Left renal pelvis (tissue), 4 donors: ENCODE measurements around the gene MIEN1. TPM values are rescaled to one million over a fixed set of nuclear protein-coding genes. Genes with fewer than 3 reads are reported as not detected.
"Not testable (repeated sequence)": the region's sequence is repeated elsewhere in the genome, so short reads cannot be mapped to it uniquely, and the experiment has no call there.

Experiments used
- DNase-seq, 4 donors: peaks; one replicate each; pipeline ENCODE4 v3.0.0-alpha.2; 2013; ENCODE audit warnings: low read depth in 4 of 4, low spot score in 3 of 4
- polyA plus RNA-seq, 4 donors: library from polyadenylated mRNA; unstranded; fragments of 120-200 nt; gene quantifications; one replicate each; pipeline ENCODE4 v1.2.1, GENCODE V29; 2013; ENCODE audit not compliant: insufficient read length in 4 of 4

MIEN1 gene
- polyA plus RNA-seq, 4 donors = 19.6 to 37.8 (median 34.2) TPM

DNA sequence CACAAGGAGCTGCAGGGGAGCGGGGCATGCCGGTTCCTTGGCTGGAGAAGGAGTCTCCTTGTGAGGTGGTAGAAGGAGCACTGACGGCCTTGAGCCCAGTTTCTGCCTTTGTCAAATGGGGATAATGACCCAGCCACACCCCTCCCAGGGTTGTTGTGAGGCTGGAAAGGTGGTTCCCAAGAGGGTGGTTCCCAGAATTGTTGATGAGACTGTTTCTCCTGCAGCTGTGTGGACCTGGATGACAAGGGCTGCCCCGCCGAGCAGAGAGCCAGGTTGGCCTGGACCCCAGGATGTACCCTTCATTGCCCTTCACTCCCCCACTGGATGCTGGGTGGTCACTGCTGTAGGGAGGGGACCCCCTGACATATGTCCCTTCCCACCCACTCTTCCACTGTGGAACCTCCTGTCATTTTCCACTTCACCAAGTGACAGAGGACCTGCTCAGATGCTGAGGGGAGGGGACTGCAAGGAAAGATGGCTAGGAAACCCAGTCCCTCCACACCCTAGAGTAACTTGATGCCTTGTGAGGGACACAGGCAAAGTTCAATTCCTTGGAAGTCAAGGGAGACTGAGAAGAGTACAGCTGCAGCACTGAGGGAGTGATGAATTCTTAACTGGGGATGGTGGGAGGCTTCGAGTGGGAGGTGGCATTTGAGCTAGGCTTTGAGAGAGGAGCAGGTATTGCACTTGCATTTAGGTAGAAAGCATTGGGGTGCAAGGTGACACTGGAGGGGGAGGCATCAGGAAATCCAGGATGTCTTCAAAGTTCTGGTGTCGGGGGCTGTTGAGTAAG is 10.6 kb downstream of the MIEN1 start:
- no peak for DNase-seq

DNA sequence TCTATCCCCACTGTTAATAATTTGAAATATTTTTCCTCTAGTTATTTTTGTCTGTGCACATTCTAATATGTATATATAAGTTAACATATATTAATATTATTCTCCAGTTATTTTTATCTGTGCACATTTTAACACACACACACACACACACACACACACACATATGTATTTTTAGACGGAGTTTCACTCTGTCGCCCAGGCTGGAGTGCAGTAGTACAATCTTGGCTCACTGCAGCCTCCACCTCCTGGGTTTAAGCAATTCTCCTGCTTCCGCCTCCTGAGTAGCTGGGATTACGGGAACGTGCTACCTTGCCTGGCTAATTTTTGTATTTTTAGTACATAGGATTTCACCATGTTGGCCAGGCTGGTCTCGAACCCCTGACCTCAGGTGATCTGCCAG is 12.7 kb downstream of the MIEN1 start:
- no peak for DNase-seq

DNA sequence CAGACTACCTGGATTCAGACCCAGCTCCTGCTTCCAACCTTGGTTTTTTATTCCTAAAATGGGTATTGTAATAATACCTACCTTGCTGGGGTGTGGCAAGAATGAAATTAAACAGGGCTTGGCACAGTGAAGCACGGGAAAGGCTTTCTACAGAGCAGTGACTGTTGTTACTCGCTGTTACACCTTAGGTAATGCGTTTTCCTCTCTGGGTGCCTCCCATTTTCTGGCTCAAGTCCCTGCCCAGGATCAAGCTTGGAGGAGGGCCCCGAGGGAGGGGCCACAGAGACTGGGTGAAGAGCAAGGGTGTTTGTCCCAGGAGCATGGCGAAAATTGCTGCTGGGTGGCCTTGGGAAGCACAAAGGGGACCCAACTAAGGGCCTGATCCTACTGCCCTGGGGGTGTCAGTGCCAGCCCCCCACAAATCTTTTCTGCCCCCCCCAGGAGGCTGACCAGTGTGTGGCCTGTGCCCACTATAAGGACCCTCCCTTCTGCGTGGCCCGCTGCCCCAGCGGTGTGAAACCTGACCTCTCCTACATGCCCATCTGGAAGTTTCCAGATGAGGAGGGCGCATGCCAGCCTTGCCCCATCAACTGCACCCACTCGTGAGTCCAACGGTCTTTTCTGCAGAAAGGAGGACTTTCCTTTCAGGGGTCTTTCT is 13.3 kb downstream of the MIEN1 start:
- no peak for DNase-seq

DNA sequence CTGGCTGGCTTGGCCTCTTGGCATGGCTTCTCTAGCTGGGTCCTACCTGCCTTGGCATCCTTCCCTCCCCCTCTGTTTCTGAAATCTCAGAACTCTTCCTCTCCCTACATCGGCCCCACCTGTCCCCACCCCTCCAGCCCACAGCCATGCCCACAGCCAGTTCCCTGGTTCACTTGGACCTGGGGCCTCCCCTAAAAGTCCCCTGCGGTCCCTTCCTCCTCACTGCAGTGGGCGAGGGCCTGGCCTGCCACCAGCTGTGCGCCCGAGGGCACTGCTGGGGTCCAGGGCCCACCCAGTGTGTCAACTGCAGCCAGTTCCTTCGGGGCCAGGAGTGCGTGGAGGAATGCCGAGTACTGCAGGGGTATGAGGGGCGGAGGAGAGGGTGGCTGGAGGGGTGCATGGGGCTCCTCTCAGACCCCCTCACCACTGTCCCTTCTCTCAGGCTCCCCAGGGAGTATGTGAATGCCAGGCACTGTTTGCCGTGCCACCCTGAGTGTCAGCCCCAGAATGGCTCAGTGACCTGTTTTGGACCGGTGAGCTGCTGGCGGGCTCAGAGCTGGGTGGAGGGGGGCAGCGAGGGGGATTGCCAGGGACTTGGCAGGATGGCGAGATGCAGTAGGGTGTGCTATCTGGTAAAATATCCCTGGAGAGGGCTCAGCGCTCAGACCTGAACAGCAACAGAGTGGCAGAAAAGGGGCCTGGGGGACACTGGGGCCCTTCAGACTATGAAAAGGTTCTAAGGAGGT is 14.1 kb downstream of the MIEN1 start:
- no peak for DNase-seq

DNA sequence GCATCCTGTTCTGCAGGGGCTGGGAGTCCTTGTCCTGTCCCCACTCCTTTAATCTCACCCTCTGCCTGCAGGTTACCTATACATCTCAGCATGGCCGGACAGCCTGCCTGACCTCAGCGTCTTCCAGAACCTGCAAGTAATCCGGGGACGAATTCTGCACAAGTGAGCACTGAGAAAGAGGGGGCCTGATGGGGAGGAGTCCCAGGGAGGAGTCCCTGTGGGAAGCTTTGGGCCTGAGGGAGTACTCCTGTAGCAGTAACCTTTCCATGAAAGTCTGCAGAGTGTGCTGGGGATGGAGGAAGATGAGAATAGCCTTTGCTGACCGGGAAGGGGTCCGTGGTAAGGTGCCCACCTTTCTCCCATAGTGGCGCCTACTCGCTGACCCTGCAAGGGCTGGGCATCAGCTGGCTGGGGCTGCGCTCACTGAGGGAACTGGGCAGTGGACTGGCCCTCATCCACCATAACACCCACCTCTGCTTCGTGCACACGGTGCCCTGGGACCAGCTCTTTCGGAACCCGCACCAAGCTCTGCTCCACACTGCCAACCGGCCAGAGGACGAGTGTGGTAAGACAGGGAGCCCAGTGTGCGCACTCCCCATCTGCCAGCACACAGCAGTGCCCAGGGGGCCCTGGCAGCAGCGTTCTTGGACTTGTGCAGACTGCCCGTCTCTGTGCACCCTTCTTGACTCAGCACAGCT is 14.8 kb downstream of the MIEN1 start:
- no peak for DNase-seq

DNA sequence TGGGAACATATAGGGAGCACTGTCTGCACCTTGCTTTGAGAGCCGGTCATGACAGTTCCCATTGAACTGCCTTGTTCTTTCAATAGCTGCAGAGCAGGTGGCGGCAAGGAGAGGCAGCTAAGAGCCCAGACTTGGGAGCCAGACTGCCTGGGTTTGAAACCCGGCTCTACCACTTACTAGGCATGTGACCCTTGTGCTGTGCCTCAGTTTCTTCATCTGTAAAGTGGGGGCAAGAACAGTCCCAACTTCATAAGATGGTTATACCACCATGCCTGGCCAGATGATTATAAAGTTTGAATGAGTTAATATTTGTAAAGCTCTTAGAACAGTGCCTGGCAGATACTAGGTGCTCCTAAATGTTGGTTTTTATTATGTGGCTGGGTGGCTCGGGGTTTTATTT is 16.1 kb downstream of the MIEN1 start:
- DNase-seq = no peak

DNA sequence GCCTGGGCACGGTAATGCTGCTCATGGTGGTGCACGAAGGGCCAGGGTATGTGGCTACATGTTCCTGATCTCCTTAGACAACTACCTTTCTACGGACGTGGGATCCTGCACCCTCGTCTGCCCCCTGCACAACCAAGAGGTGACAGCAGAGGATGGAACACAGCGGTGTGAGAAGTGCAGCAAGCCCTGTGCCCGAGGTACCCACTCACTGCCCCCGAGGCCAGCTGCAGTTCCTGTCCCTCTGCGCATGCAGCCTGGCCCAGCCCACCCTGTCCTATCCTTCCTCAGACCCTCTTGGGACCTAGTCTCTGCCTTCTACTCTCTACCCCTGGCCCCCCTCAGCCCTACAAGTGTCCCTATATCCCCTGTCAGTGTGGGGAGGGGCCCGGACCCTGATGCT is 18.5 kb downstream of the MIEN1 start:
- no peak for DNase-seq

DNA sequence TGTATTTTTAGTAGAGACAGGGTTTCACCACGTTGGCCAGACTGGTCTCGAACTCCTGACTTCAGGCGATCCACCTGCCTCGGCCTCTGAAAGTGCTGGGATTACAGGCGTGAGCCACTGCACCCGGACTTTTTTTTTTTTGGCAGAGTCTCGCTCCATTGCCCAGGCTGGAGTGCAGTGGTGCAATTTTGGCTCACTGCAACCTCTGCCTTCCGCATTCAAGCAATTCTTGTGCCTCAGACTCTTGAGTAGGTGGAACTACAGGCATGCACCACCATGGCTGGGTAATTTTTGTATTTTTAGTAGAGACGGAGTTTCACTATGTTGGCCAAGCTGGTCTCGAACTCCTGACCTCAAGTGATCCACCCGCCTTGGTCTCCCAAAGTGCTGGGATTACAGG is 19.3 kb downstream of the MIEN1 start:
- not testable (repeated sequence) for DNase-seq

DNA sequence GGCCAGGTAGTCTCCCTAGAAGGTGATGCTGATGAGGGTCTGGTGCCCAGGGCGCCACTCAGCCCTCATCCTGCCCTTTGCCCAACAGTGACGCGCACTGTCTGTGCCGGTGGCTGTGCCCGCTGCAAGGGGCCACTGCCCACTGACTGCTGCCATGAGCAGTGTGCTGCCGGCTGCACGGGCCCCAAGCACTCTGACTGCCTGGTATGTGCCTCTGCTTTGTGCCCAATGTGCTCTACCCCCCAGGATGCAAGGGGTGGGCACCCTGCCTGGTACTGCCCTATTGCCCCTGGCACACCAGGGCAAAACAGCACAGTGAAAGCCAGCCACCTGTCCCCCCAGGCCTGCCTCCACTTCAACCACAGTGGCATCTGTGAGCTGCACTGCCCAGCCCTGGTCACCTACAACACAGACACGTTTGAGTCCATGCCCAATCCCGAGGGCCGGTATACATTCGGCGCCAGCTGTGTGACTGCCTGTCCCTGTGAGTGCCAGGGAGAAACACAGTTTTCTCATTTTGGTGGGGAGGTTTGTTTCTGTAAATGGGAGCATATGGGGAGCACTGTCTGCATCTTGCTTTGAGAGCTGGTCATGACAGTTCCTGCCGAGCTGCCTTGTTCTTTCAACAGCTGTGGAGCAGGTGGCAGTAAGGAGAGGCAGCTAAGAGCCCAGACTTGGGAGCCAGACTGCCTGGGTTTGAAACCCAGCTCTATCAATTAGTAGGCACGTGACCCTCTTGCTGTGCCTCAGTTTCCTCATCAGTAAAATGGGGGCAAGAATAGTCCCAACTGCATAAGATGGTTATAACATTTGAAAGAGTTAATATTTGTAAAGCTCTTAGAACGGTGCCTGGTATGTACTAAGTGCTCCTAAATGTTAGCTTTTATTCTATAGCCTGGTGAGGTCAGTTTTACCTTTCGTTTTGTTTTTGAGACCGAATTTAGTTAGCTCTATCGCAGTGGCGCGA is 20.1 kb downstream of the MIEN1 start:
- DNase-seq = no peak

DNA sequence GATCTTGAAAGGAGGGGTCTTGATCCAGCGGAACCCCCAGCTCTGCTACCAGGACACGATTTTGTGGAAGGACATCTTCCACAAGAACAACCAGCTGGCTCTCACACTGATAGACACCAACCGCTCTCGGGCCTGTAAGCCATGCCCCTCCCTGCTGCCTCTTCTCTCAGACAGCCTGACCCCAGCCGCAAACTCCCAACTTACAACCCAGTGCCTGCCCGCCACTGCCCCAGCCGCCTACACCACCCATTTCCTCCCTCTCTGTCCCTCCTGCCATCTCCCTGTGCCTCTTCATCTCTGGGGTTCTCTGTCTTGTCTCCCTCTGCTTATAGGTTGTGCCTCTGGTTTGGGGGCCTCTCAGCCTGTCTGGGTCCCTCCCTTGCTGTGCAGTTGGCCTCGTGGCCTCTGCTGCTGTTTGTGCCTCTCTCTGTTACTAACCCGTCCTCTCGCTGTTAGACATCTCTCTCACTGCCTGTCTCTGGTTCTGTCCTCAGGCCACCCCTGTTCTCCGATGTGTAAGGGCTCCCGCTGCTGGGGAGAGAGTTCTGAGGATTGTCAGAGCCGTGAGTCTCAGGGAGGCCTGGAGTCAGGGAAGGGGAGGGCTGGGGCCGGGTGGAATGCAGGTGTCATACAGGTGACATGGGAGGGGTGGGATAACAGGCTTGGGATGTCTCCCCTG is 20.9 kb downstream of the MIEN1 start:
- no peak for DNase-seq

DNA sequence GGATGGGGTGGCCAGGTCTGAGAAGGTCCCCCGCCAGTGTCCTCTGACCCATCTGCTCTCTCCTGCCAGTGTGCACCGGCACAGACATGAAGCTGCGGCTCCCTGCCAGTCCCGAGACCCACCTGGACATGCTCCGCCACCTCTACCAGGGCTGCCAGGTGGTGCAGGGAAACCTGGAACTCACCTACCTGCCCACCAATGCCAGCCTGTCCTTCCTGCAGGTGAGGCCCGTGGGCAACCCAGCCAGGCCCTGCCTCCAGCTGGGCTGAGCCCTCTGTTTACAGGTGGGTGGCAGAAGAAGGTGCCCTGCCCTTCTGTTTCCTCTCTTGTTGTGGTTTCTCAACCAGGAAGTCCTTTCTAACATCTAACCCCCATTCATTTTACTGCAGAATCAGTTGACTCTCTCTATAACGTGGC is 23.4 kb downstream of the MIEN1 start:
- DNase-seq = no peak

DNA sequence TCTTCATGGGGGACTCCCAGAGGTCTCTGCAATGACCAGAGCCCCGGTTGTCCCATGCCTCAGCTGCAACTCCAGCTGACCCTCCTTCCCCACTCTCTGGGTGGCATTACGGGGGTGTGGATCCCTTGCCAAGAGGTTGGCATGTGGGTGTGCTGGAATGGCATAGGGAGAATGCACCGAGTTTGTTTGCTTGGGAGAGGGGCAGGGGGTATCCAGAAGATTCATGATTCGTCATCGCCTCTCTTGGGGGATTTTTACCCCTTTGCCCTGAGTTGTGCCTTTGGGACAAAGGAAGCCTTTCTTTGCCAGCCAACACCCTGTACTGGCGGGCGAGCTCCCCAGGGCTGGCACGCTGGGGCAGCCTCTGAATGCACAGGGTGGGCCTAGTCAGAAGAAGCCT is 23.9 kb downstream of the MIEN1 start:
- DNase-seq = no peak

DNA sequence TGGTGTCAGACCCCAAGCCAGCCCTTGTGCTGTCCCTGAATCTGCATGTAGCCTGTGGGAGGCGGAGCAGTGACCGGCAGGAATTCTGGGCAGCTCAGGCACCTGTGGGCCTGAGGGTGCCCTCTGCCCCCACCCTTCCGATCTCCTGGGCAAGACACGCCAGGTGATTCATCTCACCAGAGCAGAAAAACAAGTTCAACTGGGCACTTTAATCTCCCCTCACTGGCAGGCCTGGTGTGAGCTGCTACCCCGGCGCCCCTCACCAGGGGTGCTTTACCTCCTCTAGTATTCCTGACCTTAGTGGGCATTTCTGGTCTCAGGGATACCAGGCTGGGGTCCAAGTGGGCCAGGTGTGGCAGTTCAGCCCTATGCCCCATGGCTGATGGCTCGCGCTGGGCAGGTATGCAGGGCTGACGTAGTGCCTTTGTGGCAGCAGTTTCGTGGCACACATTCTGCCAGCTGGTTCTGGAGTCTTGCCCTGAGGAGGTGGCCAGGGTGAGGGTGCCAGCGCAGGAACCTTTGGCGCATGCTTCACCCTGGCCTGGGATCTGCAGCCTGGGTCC is 24.5 kb downstream of the MIEN1 start:
- DNase-seq = no peak

DNA sequence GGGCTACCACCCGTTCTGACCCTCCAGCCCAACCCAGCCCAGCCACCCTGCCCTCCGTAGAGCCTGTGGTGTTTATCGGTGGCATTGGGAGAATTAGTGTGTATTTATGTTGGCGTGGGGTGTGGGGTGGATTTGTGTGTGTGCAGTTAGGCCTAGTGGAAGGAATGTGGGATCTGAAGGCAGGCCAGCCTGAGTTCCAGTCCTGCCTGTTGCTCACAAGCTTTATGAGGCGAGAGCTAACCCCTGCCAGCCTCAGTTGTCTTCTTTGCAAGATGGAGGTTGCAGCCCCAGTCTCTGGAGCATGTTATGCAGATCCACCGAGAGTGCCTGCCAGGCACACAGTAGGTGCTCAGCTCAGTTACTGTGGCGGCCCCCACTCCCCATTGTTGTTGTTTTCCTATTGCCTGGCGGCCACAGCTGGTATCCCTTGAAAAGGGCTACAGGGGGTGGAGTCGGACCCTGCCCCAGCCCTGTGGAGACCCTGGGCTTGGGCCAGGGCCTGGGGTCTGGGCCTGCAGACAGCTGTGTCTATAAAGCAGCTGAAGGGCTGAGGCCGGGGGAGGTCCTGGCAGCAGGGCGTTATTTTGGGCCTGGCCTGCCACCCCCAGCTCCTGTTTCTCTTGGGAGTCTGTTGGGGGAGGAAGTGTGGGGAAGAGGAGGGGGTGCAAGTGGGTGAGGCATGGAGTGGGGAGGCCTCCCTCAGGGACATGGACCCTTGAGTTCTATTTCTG is 25.3 kb downstream of the MIEN1 start:
- DNase-seq = no peak

DNA sequence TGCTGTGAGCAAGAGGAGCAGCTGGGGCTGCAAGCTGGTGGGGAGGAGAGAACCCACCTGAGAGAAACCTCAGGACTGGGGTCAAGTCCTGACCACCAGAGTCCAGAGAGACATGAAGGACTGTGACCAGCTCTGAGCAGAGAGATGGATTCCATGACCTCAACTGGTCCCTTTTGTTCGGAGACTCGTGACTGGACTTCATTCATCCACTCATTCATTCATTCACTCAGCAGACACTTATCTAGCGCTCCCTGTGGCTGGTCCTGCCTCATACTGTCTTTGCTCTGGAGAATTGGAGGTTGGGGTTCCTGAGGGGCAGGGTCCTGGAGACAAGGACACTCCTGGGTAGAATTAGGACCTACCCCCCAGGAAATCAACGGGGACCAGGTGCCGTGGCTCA is 26.4 kb downstream of the MIEN1 start:
- DNase-seq = no peak

DNA sequence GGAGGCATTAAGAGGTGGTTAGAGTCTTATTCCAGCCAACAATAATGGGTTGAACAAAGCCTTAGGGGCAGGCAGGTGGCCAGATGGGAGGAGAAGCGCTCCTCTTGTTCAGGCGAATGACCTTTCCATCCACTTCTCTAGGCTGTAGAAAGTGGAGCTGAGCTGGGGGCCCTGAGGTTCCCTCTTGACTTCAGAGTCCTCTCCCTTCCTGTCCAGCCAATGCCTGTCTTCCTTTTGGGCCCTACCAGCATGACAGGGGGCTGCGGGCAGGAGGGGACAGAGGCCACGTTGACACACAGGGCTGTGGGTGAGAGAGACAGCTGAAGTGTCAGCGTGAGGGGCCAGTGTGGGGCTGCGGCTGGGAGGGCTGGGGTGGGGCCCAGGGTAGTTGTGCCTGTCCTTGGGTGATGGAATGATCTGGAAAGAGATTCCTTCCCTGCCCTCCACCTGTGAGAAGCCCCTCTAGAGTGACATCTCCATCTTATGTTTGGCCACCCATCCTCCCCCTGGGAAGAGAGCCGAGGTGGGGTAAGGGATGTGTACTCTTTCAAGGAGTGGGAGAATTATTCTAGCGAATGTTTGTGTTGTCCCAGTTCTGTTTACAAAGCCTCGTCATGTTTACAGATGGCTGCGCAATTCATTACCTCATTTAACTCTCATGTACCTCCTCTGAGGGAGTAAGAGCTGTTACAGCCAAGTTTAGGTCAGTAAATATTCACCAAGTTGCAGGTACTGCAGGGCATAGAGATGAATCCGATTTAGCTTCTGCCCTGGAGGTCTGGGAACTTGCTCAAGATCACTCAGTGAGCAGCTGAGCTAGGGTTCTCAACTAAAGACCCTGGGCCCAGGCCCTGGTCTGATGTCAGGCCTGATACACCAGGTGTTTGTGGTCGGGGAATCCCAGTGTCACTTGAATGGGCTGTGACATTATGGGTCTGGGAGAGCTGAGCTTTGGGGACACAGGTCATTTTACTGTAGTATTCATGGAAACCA is 27.1 kb downstream of the MIEN1 start:
- no peak for DNase-seq

DNA sequence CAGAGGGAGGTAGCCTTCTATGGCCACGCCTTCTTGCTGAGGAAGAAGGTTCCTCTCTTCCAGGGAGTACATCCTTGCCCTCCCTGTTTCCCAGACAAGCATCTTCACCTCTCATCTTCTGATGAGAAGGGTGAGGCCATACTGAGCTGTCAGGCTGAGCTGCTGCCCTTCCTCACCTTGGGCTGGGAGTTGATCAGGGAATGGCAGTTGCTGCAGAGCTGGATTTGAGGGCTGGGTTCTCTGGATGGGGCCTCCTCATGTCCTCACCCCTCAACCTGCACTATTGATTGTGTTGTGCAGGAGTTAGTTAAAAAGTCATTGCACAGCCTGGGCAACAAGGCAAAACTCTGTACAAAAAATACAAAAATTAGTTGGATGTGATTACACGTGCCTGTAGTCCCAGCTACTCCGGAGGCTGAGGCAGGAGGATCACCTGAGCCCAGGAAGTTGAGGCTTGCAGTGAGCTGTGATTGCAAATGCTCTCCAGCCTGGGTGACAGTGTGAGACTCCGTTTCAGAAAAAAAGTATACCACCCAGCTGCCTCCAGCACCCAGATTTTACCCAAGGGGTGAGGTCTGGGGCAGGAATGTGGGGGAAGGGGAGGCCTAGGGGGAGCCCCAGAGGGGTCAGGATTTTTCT is 28.4 kb downstream of the MIEN1 start:
- no peak for DNase-seq
